ENCODE results near the gene MME.

- TF ChIP-seq CTCF (conservative IDR thresholded peaks at IDR 0.05; ENCODE audit: low read depth, low read length) (no peak), EZH2 (IDR thresholded peaks at IDR 0.05; ENCODE audit: borderline replicate concordance, low read depth, low read length, poor library complexity, severe bottlenecking) (no peak)
Measured at GRCh38 chr3:155064920-155065319, 15.2 kb upstream of the MME start.
